CD4-positive, alpha-beta T cell treated with Interleukin-15 for 4 hours (primary cell): Measurements from ENCODE around the gene TREH.

Experiments used
- DNase-seq: peaks from one replicate; pipeline ENCODE4 v3.0.0-alpha.2; 2020; ENCODE audit warnings: low spot score

The TREH gene

DNA sequence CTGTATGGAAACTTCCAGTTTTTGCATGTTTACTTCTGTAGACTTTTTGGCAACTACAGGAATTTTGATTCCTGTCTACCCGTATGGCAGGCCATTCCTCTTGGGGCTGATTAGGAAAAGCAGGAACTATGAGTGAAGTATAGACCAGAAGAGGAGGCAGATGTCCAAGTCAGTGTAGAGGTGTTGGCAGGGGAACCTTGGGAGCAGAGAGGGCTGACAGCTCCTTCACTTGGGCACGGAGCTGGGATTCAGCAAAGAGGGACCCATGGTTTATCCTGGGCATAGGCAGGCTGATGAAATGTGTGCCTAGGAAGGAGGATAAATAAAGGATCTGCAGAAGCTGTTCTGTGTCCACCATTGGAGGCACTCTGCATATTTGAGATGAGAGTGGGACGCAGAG is 33.1 kb downstream of the TREH start:
- DNase-seq, result no peak

DNA sequence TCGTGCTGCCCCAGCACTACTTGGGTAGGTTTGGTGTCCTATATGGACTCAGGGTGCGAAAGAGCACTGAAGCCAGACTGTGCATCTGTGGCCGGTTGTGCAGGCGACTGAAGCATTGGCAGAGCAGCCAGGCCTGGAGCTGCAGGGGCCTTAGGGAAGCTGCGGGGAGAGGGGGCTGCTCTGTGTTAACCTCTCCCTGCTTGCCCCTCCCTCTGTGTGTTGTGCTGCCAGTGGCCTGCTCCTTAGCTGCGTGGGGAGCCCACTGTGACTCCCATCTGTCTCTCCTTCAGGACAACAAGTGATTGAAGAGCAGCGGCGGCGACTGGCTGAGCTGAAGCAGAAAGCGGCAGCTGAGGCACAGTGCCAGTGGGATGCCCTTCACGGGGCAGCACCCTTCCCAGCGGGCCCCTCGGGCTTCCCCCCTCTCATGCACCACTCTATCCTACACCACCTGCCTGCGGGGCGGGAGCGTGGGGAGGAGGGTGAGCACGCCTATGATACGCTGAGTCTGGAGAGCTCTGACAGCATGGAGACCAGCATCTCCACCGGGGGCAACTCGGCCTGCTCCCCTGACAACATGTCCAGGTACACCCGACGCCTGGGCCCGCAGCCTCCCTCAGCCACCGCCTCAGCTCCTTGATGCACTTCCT is 34.3 kb downstream of the TREH start:
- DNase-seq, result no peak

DNA sequence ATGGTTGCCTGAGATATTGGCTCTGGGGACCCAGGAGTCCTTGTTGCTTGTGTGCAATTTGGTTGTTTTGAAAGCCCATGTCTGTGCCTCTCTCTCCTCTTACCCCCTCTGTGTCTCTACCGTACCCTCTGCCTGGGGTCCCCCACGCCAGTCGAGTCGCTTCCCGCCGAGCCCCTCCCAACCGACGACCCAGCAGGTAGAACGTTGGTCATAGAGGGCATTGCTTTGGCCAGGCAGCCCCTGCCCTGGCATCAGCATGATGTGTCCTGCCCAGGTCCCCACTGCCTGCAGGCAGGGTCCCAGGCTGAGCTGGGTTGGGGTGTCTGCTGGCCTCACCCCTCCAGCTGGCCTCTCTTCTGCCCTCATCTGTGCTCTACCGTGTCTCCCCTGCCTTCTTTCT is 35.0 kb downstream of the TREH start:
- no peak for DNase-seq

DNA sequence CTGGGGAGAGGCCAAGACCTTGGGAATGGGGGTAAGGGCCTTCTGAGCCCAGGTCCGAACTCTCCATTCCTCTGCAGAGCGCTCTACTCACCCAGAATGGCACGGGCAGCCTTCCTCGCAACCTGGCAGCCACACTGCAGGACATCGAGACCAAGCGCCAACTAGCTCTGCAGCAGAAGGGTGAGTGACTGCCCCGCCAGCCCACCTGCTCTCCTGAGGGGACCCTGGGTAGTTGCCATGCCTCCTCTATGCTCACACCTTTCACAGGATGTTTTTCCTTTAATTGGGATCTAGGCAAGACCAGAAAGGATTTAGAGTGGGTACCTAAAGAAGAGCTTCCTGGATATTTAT is 35.5 kb downstream of the TREH start:
- DNase-seq, result no peak

DNA sequence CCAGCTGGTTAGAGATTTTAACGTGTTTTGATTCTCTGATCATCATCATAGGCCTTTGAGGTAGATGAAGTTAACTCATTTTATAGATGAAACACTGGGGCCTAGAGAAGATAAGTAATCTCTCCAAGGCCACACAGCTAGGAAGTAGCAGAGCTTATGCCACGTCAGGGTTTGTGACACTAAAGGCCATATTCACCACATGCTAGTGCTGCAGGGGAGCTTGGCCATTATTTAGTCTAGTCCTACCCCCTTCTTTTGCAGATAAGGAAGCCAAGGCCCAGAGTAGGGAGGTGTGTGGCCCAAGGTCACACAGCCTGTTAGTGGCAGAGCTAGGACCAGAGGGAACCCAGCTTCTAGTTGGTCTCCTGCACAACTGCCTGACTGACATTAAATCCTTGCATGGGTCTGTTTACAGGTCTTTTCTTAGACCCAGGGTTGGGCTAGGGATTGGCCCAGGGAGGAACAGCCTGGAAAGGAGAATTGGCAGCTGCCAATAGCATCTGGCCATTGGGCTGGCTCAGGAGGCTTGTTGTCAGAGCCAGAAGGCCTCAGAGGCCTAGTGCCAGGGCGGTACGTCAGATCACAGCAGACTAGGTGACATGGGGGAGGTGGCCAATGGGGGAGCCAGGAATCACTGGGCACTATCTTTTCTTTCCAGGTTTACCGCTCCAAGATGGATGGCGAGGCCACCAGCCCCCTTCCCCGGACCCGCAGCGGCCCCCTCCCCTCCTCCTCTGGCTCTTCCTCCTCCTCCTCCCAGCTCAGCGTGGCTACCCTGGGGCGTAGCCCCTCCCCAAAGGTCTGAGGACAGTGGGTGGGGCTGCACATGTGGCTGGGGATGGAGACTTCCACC is 36.1 kb downstream of the TREH start:
- DNase-seq, result no peak

DNA sequence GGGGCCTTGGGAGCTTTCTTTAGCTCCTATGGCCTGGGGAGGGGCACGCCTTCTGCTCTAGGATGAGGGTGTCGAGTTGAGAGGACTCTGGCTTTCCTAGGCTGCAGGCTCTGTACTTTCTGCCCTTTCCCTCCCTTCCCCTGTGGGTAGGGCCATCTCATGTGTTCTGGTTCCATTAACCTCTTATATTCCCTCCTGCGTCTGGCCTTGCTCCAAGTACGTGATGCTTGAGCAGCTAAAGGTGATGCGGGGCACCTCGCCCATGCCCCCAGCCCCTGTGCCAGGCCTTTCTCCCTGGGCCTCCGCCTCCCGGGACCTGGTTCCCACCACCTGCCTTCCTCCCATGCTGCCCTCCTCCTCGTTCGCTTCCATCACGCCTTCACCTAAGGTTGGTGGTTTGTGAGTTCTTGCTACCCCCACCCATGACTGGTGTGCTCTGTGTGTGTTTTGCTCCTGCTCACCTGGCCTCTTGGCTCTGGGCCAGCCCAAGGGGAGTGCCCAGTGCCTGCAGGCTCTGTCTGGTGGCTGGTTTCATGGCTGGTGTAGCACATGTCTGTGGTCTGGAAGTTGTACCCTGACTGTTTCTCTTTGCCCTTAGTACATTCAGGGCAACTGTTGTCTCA is 37.9 kb downstream of the TREH start:
- no peak for DNase-seq

DNA sequence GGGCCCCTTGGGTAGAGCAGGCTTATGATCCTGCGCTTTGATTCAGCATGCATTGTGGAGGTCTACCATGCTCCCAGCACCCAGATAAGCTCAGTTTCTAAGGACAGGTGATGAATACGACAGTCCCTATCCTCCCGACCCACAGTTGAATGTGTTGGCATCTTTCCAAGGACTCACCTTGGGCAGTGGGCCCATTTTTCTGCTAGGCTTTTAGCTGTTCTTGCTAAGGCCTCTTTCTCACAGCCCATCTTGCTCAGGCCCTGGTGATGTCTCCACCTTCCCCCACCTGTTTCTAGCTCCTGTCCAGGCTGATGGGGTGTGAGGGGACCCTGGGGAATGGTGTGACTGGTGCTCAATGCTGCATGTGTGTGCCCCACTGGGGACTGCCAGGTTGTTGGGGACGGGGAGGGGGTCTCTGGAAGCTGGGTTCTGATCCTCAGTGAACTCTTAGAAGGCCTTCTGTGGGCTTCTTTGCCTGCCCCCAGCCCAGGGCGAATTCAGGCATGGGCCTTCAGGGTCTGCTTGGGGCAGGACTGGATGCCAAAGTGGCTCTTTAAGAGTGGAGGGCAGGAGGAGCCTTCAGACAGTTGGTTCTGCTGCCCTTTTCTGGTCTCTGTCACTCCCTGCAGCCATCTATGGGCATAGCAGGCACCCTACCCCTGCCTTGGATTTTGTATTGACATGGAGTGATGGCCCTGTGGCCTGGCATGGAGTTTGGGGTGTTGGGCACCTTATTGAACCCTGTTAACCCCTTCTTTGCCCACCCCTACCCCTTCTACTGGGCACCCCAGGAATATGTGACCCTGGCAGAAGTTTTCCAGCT is 38.9 kb downstream of the TREH start:
- no peak for DNase-seq

DNA sequence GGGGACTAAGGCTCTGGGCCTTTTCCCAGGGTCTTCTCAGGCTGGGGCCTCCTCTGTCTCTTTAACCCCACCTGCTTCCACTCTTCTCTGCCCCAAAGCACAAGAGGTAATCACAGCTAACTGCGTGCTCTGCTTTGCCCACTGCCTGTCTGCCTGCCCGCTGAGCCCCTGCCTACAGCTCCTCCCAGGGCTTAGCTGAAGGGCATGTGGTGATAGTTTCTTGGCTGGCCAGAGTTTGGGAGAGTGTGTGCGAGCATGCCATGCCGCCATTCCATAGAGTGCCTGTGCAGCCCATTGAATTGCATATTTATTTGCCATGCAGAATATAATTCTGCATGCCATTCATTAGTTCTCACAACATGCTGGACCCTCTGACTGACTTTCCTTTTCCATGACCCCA is 39.6 kb downstream of the TREH start:
- no peak for DNase-seq

DNA sequence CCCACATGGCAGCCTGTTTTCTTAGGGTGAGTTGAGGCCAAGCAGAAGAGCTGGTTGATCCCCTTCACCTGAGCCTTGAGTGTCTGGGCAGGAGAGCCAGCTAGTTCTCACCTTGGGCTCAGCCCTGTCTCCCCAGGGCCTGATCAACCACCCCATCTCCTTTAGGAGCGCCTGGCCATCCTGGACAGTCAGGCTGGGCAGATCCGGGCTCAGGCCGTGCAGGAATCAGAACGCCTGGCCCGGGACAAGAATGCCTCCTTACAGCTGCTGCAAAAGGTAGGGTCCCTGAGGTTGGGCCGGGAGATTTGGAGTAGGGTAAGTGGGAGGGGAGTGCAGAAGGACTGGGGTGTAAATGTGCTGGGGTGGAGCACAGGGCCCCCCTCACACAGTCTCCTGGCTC is 40.7 kb downstream of the TREH start:
- DNase-seq, result no peak

DNA sequence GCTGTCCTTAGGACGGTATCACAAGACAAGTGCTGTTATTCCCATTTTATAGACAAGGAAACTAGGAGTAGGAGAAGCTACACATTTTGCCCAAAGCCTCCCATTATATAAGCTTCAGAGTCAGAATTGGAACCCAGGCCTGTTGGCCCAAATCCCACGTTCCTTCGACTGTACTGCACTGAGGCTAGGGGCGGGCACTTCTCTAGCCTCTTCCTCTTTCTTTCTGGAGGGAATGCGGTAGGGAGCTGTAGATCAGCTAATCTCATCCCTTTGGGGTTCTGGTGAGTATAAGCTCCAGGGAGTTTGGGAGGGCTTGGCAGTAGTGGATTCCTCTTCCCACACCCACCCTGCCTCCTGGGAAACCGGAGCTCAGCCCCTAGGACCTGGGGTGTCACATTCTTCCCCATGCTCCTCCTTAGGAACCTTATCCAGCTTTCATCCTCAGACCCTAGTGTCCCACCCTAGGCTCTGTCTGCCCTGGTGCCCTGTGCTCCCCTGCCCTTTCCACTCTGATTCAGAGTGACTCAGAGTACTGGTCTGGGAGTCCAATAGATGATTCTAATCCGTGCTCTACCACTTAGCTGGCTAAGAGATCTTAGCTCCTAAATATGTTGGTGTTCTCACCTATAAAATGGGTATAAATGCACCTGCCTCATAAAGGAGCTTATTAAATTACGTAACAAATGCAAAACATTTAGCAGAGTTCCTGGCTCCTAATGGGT is 42.7 kb downstream of the TREH start:
- no peak for DNase-seq

DNA sequence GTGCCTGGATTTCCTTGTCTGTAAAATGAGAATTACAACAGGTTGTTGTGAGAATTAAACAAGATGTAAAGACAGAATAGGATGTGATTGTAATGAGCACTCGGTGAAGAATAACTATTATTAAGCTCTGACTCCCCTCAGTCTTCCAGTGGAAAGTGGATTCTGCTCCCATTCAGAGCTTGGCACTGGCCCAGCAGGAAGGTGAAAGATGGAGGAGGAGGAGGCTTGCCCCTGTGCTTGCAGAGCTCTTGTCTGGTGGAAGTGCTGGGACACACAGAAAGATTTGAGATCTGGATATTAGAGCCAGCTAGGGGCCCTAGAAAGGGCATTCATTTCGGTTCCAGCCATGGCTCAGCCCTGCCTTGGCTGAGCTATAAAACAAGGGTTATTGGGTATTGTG is 43.8 kb downstream of the TREH start:
- DNase-seq, result no peak

DNA sequence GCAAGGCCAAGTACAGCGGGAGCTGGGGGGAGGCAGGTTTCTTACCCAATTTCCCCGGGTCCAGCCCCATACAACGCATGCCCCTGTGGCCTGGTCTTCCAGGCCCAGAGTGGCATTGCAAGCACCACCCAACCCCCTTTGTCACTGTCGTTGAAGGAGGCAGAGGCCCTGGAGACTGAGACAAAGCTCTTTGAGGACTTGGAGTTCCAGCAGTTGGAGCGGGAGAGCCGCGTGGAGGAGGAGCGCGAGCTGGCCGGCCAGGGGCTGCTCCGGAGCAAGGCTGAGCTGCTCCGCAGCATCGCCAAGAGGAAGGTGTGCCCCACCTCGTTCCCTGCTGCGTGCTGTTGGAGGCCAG is 44.2 kb downstream of the TREH start:
- no peak for DNase-seq

DNA sequence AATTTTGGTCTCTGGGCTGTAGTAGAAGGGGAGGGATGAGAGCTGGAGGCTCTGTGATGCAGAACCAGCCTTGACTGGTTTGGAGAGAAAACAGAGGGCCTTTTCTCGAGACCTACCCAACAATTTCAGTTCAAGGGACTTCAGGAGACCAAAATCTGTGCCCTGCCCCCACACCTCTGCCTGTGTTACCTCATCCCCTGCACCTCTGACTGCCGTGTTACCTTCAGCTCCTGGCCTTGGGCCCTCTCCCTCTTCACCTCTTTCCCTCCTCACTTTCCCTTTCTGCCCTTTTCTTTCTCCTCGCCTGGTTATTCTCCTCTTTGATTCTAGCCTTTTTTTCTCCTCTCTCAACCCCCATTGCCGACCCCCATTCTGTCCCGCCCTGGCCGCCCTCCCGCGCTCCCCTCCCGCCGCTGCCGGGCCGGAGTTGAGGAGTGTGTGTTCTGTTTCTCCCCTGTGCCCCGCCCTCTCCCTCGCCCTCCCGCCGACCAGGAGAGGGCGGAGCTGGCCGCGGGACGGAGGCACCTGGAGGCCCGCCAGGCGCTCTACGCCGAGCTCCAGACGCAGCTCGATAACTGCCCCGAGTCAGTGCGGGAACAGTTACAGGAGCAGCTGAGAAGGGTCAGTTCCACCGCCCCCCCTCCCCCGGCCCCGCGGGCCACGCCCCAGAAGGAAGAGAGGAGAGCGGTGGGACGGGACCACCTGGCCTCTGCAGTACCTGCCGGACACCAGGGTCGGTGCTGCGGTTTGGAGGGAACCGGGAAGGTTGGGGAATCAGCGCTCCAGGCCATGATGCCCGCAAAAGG is 44.8 kb downstream of the TREH start:
- no peak for DNase-seq

DNA sequence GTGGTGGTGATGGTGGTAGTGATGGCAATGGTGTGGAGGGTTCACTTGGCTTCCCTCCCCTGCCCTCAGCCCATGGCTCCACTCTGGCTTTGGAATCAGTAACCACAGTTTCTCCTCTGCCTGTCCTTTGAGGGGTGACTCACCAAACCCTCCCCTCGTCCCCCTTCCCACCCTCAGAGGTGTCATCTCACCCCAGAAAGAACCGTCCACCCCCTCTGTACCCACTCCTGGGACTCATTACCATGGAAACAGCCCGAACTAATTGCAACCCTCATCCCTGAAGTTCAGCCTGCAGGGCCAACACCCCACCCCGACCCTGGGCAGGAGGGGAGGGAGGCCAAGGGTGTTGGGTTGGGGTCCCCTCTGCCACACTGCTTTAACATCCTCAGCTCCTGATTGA is 45.5 kb downstream of the TREH start:
- no peak for DNase-seq

DNA sequence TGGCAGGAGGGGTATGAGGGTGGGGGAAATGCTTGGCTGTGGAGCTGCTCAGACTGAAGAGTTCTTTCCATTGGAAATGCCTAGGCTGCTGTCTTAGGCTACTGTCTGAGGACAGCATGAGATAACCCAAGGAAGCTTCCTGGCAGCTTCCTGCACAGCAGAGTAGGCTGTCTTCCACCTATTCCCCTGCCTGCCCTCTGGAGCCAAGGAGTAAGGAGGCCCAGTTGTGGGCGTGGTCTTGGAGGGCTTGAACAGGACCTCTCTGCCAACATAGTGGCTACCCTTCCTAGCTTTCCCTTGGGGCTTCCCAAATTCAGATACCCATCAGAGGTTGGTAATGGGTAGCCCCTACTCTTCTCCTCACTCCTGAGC is 46.1 kb downstream of the TREH start:
- DNase-seq, result no peak

DNA sequence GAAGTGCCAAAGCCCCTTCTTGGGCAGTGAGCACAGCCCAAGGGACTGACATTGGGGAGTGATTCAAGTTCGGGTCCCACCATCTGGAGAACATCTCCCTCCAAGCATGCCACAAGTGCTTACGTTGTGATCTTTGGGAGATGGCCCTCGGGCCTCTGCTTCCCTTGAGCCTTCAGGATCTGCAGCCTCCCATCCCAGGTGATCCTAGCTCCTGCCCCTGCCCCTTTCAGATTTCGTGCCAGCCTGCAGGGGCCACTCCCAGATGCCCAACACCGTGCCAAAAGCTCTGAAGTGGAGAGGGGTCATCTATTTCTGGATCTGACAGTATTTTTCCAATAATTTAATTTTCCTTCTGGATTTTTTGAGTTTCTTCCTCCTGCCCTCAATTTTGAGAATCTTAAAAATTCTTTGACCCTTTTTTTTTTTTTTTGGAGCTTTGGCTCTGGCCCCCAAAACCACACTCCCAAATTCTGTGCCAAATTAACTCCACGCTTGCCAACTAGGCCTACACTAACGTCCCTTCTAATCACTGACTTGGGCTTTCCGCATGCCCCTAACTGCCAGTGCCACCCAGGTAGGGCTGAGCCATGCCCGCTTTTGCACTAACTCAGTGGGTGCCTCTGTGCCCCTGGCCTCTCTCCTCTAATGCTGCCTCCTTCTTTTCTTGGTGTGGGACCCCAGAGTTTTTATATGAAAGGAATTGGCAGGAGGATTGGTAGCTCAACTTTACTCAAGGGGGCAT is 46.7 kb downstream of the TREH start:
- no peak for DNase-seq

DNA sequence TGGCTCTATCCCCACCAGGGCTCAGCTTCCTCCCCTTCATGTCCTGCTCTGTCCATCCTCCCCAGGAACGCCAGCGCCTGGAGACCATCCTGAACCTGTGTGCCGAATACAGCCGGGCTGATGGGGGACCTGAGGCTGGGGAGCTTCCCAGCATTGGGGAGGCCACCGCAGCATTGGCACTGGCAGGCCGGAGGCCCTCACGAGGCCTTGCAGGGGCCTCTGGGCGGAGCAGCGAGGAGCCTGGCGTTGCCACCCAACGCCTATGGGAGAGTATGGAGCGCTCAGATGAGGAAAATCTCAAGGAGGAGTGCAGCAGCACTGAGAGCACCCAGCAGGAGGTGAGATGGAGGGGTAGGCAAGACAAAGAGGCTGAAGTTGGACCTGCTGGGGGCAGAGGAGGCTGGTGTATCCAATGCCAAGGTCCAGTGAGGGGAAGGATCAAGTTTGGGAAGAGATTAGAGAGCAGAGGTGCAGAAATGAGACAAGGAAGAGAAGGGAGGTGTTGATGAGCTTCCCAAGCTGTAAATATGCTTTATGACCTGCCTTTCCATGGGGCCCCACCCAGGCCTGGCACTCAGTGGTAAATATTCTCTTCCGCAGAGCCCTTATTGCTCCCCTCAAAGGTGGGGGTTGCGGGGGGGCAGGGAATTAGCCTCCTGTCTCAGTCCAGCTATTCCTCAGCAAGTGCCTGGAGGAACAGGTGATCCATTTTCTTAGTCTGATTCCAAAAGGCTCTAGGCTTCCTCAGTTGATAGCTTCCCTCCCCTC is 48.1 kb downstream of the TREH start:
- no peak for DNase-seq

DNA sequence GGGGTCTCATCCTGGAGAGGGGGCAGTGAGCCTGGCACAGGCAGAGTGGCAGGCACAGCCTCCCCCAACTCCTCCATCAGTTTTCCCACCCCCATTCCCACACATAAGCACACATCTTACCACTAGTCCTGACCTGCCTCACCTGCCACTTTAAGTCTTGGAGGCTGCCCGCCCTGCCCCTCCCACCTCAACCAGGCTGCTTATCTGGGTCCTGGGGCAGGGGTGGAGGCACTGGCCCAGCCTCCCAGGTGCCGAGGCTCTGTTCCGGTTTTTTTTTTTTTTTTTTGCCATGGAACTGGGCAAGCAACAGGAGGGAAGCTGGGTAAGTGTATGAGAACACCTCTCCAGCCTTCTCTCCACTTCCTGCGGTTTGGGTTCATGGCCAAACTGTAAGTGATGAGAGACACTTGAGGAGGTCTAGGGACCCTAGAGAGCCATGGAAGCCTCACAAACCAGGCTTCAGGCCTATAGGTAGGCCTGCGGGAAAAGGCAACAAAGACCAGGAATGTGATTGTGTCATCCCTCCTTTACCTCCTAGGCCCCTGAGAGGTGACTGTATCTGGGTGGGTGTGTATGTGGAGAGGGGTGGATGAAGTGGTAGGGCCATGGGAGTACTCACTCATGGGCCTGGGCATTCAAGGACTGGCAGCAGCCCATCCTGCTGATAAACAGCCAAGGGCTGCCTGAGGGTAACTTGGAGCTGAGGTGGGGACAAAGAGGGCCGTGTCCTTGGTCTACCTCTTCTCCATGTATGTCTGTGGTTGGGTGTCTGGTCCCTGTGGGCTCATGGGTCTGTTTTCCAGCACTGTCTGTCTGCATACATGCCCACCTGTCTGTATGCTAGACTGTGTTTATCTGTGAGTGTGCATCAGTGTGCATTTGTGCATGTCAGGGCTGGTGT is 49.4 kb downstream of the TREH start:
- no peak for DNase-seq
